Colonic mucosa (tissue), 4 donors: ENCODE measurements around the gene PCBP2. TPM values are rescaled to one million over a fixed set of nuclear protein-coding genes. Genes with fewer than 3 reads are reported as not detected.

ENCODE experiments used
- DNase-seq: peaks from one replicate; pipeline ENCODE4 v3.0.0-alpha.2; 2020
- H3K27ac ChIP-seq: fragments of 200-600 bp; one replicate; pipeline ENCODE4 v1.8.0; 2021
- H3K27me3 ChIP-seq: fragments of 200-600 bp; one replicate; pipeline ENCODE4 v1.8.0; 2021
- H3K36me3 ChIP-seq: fragments of 200-600 bp; one replicate; pipeline ENCODE4 v1.8.0; 2021
- H3K4me1 ChIP-seq: fragments of 200-600 bp; one replicate; pipeline ENCODE4 v1.8.0; 2021; ENCODE audit warnings: mild to moderate bottlenecking
- H3K4me3 ChIP-seq: fragments of 200-600 bp; one replicate; pipeline ENCODE4 v1.8.0; 2021
- H3K9ac ChIP-seq, 2 donors: one replicate each; pipeline ENCODE4 v1.7.0; 2013; ENCODE audit warnings: control low read depth in 2 of 2, low read depth in 2 of 2, low read length in 2 of 2
- H3K9me3 ChIP-seq: fragments of 200-600 bp; one replicate; pipeline ENCODE4 v1.8.0; 2021
- intact Hi-C: fragments of 100-400 bp; cut with DNase I; formaldehyde crosslinking; loops from one replicate; pipeline ENCODE4 v1.14.1; 2022
- total RNA-seq, 2 donors: library from RNA; stranded (reverse); fragmentation: NEBNext Ultra II Directional in 1 of 2; extraction: Animal tissue kit (Norgen Biotek cat#: 25700) in 1 of 2; gene quantifications; one replicate each; pipeline ENCODE4 v1.2.1, GENCODE V29; 2021
- TF ChIP-seq, protein P1 (sequence below): fragments of 200-600 bp; IDR thresholded peaks from one replicate; pipeline ENCODE4 v1.8.0; 2022; ENCODE audit warnings: antibody characterized with exemption, mild to moderate bottlenecking
- donor health status: healthy.
- donor health status: DM: no; HTN: no; CAD: no.
- donor health status: DM: no; HTN: no; CAD: no.

Gene PCBP2
- total RNA-seq, 2 donors from 2014 or later = 579 to 596 TPM

DNA sequence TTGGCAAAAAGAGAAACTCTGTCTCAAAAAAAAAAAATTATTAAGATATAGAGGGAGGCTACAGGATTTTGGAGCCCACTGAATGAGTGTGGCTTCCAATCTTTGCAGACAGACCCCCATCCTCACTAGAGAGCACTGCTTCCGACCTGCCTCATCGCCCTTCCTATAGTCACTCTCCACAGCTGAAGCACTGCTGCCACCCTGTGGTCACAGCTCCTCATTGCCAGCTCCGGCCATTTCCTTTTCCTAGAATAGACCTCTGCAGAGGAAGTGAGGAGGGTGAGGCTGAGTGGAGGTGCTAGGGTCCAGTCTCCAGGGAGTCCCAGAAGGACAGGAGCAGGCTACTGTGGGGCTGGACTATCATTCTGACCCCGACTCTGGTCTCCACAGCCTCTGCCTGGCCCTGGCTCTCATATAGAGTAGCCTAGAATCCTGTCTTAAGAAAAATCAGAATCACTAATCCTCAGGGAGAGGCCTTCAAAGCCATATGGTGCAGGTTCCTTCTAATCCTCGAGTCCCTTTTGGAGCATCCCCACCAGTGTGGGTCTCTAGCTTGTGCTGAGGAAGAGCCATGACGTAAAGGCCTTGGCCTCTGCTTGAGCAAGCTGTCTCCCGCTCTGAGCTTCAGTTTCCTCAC, 56.8 kb downstream of the PCBP2 start:
- H3K4me3 ChIP-seq = no peak overlapping the region
- intact Hi-C loops = loop anchor here (10.0 kb wide), 2 partner anchors 54 to 174 kb away; partner anchors contain the start of genes PCBP2 and SP7
- H3K4me1 ChIP-seq = no peaks in the 10 kb centered on the region
- no peaks in the 10 kb centered on the region for H3K36me3 ChIP-seq
- H3K9ac ChIP-seq = peak overlapping the region in 1 of 2 donors; percentile 66
- no peaks in the 10 kb centered on the region for H3K9me3 ChIP-seq
- no peaks in the 10 kb centered on the region for H3K27me3 ChIP-seq
- TF ChIP-seq, protein P1, sequence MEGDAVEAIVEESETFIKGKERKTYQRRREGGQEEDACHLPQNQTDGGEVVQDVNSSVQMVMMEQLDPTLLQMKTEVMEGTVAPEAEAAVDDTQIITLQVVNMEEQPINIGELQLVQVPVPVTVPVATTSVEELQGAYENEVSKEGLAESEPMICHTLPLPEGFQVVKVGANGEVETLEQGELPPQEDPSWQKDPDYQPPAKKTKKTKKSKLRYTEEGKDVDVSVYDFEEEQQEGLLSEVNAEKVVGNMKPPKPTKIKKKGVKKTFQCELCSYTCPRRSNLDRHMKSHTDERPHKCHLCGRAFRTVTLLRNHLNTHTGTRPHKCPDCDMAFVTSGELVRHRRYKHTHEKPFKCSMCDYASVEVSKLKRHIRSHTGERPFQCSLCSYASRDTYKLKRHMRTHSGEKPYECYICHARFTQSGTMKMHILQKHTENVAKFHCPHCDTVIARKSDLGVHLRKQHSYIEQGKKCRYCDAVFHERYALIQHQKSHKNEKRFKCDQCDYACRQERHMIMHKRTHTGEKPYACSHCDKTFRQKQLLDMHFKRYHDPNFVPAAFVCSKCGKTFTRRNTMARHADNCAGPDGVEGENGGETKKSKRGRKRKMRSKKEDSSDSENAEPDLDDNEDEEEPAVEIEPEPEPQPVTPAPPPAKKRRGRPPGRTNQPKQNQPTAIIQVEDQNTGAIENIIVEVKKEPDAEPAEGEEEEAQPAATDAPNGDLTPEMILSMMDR = peak; percentile 77
- peak; percentile 93 for DNase-seq
- no peak overlapping the region for H3K27ac ChIP-seq

DNA sequence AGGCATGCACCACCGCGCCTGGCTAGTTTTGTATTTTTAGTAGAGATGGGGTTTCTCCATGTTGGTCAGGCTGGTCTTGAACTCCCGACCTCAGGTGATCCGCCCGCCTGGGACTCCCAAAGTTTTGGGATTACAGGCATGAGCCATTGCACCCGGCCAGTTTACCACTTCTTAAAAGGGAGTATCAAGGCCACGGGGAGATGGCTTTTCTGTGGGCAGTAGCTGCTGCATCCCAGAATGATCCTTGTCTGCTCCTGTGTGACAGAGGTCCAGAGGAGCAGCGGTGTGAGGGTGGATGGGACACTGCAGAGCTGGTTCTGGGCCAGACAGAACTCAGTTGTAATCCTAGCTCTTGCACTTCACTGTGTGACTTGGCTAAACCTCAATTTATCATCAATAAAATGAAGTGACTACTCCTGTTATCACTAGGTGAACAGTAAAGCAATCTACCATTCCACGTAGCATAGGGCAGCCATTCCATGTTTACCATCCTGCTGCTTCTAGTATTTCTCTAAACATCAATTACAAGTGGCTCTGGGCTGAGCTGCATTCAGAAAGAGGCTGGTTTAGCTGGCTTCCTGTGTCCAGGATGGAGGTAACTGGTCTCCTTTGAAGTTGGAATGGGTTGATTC, 58.4 kb downstream of the PCBP2 start:
- no peaks in the 10 kb centered on the region for H3K36me3 ChIP-seq
- no peak for DNase-seq

DNA sequence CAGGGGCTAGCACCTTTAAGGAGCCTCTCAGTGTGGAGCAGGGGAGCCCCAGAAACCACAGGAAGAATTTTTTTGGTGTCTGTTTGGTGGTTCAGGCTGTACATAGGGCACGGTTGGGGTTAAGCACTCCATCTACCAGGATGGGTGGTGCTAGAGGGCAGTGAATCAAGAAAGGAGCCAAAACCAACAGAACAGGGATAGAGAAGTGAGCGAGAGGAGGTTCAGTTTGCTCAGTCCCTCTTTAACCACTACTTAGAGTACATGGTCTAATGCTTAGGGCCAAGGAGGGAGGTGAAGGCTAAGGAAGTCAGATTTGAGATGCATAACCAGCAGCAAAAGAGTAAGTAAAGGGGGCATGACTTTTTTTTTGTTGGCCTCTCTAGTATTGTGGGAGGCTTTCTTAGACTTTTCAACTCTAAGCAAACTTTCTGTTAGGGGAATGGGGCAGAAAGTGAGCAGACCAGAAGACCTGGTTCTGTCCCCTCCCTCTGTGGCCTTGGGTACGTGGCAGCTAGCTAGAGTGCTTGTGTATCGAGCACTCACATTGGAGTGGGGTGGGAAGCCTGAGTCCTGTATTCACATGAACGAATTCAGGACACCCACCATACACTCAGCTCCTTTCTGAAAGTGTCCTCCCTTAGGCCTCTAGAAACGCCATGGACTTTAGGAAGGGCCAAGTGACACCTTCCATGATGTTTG, 62.0 kb downstream of the PCBP2 start:
- no peaks in the 10 kb centered on the region for H3K9me3 ChIP-seq
- TF ChIP-seq, protein P1 = no peak
- H3K4me1 ChIP-seq = no peaks in the 10 kb centered on the region
- H3K27ac ChIP-seq = no peak overlapping the region
- no peak for DNase-seq
- intact Hi-C loops = no loop called here
- H3K4me3 ChIP-seq = no peak overlapping the region
- peaks cover 8% of the 10 kb centered on the region for H3K36me3 ChIP-seq
- no peak overlapping the region for H3K9ac ChIP-seq
- H3K27me3 ChIP-seq = no peaks in the 10 kb centered on the region

More for the DNA sequence above, 58.4 kb downstream of the PCBP2 start:
- Histone ChIP-seq H3K9me3 (no peaks in the 10 kb centered on the region), H3K4me3 (no peak overlapping the region), H3K9ac (peak overlapping the region in 1 of 2 donors; percentile 21), H3K4me1 (no peaks in the 10 kb centered on the region), H3K27me3 (no peaks in the 10 kb centered on the region), H3K27ac (no peak overlapping the region)
- TF ChIP-seq, protein P1 = no peak
- intact Hi-C loops = no loop called here

DNA sequence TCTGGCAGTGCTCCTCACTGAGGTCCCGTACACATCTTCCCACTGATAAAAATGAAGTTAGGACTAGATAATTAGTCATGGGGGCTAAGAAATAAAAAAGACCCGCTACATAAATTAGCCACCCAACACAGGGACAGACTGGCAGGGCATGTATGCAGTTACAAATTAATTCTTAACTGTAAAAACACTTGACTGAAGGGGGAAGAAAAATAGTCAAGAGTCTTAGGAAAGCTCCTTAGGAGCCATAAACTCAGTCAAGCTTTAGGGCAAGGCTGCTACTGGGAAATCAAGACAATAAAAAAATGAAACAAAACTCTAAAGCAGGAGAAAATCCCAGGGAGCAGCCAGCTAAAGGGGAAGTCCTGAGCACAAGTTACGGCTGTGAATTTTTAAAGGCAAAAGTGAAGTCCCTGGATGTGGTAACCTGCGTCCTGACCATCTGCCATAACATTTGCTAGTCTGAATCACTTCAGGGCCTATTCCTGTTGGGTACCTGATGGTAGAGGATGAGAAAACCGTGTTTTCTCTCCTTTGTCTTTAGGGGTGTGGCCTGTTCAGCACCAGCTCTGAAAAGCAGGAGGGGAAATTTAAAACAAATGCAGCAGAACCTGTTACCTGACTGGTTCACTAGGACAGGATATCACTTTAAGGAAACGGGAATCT, 62.9 kb downstream of the PCBP2 start:
- TF ChIP-seq, protein P1 = no peak
- DNase-seq = no peak
- intact Hi-C loops = no loop called here
- H3K36me3 ChIP-seq = peaks cover 8% of the 10 kb centered on the region
- H3K4me3 ChIP-seq = no peak overlapping the region
- H3K9me3 ChIP-seq = no peaks in the 10 kb centered on the region
- H3K27me3 ChIP-seq = no peaks in the 10 kb centered on the region
- H3K27ac ChIP-seq = no peak overlapping the region
- H3K4me1 ChIP-seq = no peaks in the 10 kb centered on the region
- no peak overlapping the region for H3K9ac ChIP-seq

DNA sequence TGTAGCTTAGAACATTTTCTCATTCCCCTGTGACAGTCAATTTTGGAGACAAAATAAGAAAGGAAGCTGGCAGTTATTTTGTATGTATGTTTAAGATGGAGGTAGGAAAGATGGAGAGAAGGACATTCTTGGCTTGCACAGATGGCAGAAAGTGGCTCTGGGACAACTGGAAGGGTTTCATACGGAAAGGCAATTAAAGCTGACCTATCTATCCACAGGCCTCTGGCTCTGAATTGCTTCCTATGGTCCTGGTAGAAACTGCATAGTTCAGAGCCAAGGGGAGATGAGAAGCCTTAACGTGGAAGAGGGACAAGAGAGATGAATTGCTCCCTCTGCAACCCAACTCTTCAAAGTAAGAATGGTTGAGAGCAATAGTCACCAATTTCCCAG, 63.4 kb downstream of the PCBP2 start:
- TF ChIP-seq, protein P1 = no peak
- intact Hi-C loops = no loop called here
- no peaks in the 10 kb centered on the region for H3K9me3 ChIP-seq
- peaks cover 8% of the 10 kb centered on the region for H3K36me3 ChIP-seq
- H3K4me3 ChIP-seq = no peak overlapping the region
- no peak overlapping the region for H3K27ac ChIP-seq
- no peak for DNase-seq
- H3K4me1 ChIP-seq = no peaks in the 10 kb centered on the region
- no peaks in the 10 kb centered on the region for H3K27me3 ChIP-seq
- no peak overlapping the region for H3K9ac ChIP-seq
